NB4 (cell line): ENCODE measurements around the gene RHBDF1.
"Not testable (repeated sequence)": the region's sequence is repeated elsewhere in the genome, so short reads cannot be mapped to it uniquely, and the experiment has no call there.

Source experiments
- DNase-seq: peaks from one replicate; pipeline ENCODE4 v3.0.0; 2010; ENCODE audit warnings: low read depth
- H3K4me3 ChIP-seq: one replicate; pipeline ENCODE4 v1.5.1; 2011; ENCODE audit warnings: mild to moderate bottlenecking, low read depth, low read length, moderate library complexity
- CTCF ChIP-seq: IDR thresholded peaks from one replicate; pipeline ENCODE4 v1.5.1; 2012; ENCODE audit warnings: low read depth, low read length
- MAX ChIP-seq: IDR thresholded peaks from 2 replicates; pipeline ENCODE4 v1.6.1; 2011; ENCODE audit warnings: low read depth, low read length
- MYC ChIP-seq: IDR thresholded peaks from 2 replicates; pipeline ENCODE4 v1.6.1; 2011; ENCODE audit warnings: low read depth, low read length
- POLR2A ChIP-seq: IDR thresholded peaks from 2 replicates; pipeline ENCODE4 v1.6.1; 2011; ENCODE audit warnings: mild to moderate bottlenecking; ENCODE audit not compliant: insufficient read length; ENCODE audit errors: extremely low read depth

RHBDF1 gene

GRCh38 chr16:34648-34987 lies 37.8 kb downstream of the RHBDF1 start:
- no peak overlapping the region for H3K4me3 ChIP-seq
- TF ChIP-seq MYC (no peak), POLR2A (no peak), CTCF (no peak), MAX (no peak)
- DNase-seq: peak; percentile 19

GRCh38 chr16:33877-34647 lies 38.4 kb downstream of the RHBDF1 start:
- TF ChIP-seq MAX (no peak), MYC (no peak), POLR2A (no peak), CTCF (no peak)
- no peak for DNase-seq
- H3K4me3 ChIP-seq: no peak overlapping the region

- not testable (repeated sequence) for DNase-seq, H3K4me3 ChIP-seq
Observed at GRCh38 chr16:33154-33876, 39.1 kb downstream of the RHBDF1 start.

GRCh38 chr16:30627-31026 lies 41.8 kb downstream of the RHBDF1 start:
- H3K4me3 ChIP-seq, DNase-seq: not testable (repeated sequence)

- not testable (repeated sequence) for DNase-seq, H3K4me3 ChIP-seq
Observed at GRCh38 chr16:25926-26348, 46.5 kb downstream of the RHBDF1 start.

- not testable (repeated sequence) for H3K4me3 ChIP-seq, DNase-seq
Observed at GRCh38 chr16:24151-24550, 48.3 kb downstream of the RHBDF1 start.

- not testable (repeated sequence) for DNase-seq, H3K4me3 ChIP-seq
Observed at GRCh38 chr16:20886-21285, 51.5 kb downstream of the RHBDF1 start.

- H3K4me3 ChIP-seq, DNase-seq: not testable (repeated sequence)
Observed at GRCh38 chr16:17062-17765, 55.2 kb downstream of the RHBDF1 start.

- TF ChIP-seq CTCF: peak; percentile 51
- not testable (repeated sequence) for H3K4me3 ChIP-seq, DNase-seq
Observed at GRCh38 chr16:10772-11171, 61.7 kb downstream of the RHBDF1 start.
